NK-92 (cell line): ENCODE measurements around the gene RABL6.
"Not testable (repeated sequence)": the region's sequence is repeated elsewhere in the genome, so short reads cannot be mapped to it uniquely, and the experiment has no call there.

Experiments
- DNase-seq: peaks from one replicate; lab custom pipeline; 2025; ENCODE audit not compliant: unreplicated experiment; lab: John Stamatoyannopoulos, UW

The RABL6 gene

GRCh38 chr9:136855461-136856078 lies 47.8 kb downstream of the RABL6 start:
- DNase-seq = no peak

GRCh38 chr9:136856079-136856476 lies 48.3 kb downstream of the RABL6 start:
- DNase-seq = no peak

- DNase-seq = no peak
These were observed 48.9 kb downstream of the RABL6 start for GRCh38 chr9:136856541-136857141.

- DNase-seq = no peak
These were observed 49.4 kb downstream of the RABL6 start for GRCh38 chr9:136857166-136857565.

- no peak for DNase-seq
These were observed 50.0 kb downstream of the RABL6 start for GRCh38 chr9:136857581-136858412.

- no peak for DNase-seq
These were observed 50.7 kb downstream of the RABL6 start for GRCh38 chr9:136858452-136858843.

- DNase-seq = no peak
These were observed 51.4 kb downstream of the RABL6 start for GRCh38 chr9:136858844-136859757.

- DNase-seq = no peak
These were observed 52.8 kb downstream of the RABL6 start for GRCh38 chr9:136860529-136860928.

- DNase-seq = no peak
These were observed 53.5 kb downstream of the RABL6 start for GRCh38 chr9:136860933-136861873.

- no peak for DNase-seq
These were observed 54.2 kb downstream of the RABL6 start for GRCh38 chr9:136861874-136862457.

GRCh38 chr9:136862849-136863622 lies 55.3 kb downstream of the RABL6 start:
- DNase-seq = no peak

GRCh38 chr9:136863623-136864273 lies 56.0 kb downstream of the RABL6 start:
- DNase-seq = no peak

- DNase-seq = no peak
These were observed 57.5 kb downstream of the RABL6 start for GRCh38 chr9:136865041-136865767.

- DNase-seq = no peak
These were observed 58.0 kb downstream of the RABL6 start for GRCh38 chr9:136865768-136866103.

- DNase-seq = not testable (repeated sequence)
These were observed 59.2 kb downstream of the RABL6 start for GRCh38 chr9:136866898-136867421.

- no peak for DNase-seq
These were observed 59.7 kb downstream of the RABL6 start for GRCh38 chr9:136867480-136867879.

GRCh38 chr9:136867917-136868316 lies 60.2 kb downstream of the RABL6 start:
- no peak for DNase-seq

GRCh38 chr9:136868644-136869043 lies 60.9 kb downstream of the RABL6 start:
- no peak for DNase-seq
